HG02763 (cell line): Measurements from ENCODE around the gene PCSK9.
"Not testable (repeated sequence)": the region's sequence is repeated elsewhere in the genome, so short reads cannot be mapped to it uniquely, and the experiment has no call there.

Experiments used
- ATAC-seq: cut with Tn5 transposase; IDR thresholded peaks from one replicate; pipeline ENCODE4 v1.9.1; 2021; ENCODE audit warnings: mild to moderate bottlenecking, moderate library complexity; ENCODE audit not compliant: unreplicated experiment

The PCSK9 gene

DNA sequence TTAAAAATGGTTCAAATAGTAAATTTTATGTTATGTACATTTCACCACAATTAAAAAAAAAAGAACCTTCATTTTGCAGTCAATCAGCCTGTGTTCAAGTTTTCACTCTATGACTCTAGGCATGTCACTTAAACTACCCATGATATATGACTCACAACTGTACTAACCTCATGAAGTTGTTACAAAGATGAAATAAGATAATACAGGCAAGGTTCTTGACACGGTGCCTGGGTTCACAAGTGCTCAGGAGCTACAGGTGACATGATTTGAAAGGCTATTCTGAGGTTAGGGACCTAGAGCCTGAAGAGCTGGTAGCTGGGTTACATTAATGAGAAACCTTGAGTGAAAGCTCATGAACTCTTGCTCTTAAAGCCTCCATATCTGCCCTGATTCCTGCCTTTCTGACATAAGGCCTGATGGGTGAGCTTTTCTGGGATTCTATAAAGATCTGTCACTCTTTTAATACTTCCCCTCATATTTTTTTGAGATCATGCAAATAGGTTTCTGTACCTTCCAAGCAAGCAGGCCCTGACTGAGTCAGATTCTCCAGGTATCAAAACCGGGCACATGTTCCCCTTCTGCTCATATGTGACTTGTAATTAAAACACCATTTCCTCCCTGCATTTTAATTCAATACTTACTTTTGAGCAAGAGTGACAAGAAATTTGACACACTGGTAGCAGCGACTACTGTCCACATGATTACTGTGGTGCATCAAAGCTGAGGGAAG is 34.0 kb downstream of the PCSK9 start:
- ATAC-seq = no peak

DNA sequence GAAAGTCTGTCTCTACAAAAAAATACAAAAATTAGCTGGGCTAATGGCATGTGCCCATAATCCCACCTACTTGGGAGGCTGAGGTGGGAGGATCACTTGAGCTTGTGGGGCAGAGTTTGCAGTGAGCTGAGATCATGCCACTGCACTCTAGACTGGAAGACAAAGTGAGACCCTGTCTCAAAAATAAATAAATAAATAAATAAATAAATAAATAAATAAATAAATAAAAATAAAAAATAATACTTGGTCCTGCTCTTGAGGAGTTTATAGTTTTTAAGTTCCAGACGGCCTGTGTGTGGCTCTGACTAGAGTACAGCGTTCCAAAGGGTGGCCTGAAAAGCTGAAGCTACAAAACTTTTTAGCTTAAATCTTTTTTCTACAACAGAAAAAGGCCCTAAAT is 35.1 kb downstream of the PCSK9 start:
- ATAC-seq = no peak

DNA sequence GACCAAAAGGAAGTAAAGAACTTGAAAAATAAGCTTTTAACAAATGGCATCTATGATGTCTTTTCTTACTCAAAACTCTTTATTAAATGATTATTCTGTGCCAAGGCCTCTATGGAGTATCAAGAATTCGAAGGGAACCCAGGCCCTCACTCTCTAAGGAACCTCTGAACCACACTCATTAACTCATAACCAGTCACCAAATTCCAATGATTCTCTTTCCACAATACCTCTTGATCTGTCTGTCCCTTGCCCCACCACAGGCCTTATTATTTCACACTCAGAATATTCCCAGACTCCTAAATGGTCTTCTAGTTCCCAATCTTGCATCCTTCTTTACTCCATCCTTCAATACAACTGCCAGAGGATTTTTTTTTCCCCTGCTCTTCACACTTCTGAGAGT is 37.0 kb downstream of the PCSK9 start:
- ATAC-seq = no peak

DNA sequence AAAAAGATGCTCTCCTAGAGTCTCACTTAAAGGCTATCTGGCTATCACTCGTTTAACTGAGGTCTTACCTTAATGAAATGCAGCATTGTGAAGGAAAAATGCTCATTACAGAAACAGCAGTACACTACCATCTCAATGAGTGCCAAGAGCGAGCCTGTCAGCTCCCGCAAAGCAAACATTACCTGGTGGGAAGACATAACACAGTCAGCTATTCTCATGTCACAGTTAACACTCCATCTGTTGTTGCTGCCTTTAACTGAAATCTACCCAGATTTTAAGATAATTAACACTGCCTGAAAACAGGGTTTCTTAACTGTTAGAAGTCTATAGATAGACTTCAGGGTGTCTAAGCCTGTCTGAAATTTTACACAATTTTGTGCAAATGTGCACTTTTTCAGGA is 39.1 kb downstream of the PCSK9 start:
- no peak for ATAC-seq

DNA sequence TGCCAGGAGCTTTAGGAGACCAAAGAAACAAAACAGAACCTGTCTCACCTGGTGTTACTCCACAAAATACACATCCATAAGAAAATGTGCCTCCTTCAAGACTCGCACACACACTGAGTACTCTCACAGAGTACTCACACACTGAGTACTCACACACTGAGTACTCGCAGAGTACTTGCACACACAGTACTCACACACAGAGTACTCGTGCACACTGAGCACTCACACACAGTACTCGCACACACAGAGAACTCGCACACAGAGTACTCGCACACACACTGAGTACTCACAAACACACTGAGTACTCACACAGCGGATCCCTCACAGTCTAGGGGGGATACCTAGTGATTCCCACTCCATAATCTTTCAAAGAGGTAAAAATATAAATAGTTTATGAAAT is 40.3 kb downstream of the PCSK9 start:
- ATAC-seq = no peak

DNA sequence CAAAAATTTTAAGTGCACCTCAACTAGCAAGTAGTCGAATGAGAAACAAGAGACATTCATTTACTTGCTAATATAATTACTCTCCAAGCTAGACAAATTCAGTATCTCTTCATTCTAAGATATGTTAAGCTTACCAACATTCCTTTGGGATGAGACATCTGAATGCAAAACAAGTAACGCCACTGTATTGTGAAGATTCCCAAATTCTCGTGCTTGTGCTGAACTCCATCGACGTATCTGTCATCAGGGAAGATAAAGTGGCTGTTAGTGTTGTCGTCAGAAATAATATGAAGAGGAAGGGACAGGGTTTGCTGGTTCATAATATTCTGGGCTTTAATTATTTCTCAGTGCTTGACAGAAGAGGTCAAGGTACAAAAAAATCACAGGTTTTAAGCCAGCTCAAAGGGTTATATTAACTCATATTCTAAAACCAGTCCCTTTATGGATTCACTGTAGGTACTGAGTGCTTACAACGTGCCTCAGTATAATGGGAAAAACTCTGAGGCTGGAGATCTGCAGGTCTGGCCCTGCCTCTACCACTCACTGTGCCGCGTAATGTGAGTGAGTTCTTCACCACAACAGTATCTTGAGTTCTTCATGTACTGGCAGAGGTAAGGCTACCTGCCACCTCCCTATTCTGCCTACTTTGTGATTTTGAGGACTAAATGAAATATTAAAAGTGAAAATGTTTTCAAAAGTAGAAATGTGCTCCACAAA is 42.0 kb downstream of the PCSK9 start:
- ATAC-seq = no peak

DNA sequence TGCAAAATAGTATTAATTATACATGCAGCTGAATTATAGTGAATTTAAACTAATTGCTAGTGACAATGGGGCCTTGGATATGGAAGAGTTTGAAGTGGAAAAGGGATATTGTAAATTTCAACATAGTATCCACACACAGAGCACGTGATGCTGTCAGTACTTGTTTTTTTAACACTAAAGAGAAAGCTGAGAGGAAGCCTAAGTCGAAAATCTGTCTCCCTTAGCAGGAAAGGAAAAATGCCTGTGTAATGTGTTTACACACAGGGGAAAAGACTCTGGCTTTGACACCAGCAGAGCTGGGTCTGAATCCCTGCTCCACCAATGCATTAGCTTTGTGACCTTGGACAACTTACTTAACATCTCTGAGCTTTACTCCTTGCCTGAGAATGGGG is 42.6 kb downstream of the PCSK9 start:
- ATAC-seq = no peak

DNA sequence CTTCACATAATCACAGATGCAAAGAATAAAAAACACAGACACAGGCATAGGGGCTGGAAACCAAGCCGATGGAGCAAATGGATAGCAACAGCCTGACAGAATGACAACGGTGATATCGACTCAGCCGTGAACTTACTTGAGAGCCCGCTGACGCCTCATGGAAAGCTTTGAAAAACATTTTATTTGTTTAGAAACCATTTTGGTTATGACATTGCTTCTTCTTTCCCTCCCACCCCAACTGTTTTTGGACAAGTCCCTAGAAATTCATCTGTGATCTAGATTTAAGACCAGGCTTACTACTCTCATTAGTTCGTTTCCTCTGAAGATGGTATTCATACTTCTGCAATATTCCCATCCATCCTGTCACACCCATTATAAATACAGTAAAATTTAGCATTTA is 44.9 kb downstream of the PCSK9 start:
- ATAC-seq = no peak

DNA sequence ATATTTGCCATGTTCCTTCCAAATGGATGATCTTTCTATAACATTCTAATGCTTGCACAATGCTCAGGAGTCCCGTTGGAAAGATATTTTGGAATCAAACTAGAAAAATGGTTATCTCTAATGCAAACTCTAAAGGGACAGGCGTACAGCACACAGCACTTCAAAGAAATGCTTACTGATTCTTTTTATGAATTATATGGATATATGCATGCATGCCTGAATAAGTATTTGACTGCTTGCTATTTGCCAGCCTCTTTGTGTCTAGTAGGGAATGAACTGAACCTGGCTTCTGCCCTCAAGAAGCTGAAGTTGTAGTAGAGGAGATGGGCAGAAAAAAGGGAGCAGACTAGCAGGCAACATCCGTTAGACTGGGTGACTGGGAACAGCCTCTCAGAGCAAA is 48.1 kb downstream of the PCSK9 start:
- no peak for ATAC-seq

DNA sequence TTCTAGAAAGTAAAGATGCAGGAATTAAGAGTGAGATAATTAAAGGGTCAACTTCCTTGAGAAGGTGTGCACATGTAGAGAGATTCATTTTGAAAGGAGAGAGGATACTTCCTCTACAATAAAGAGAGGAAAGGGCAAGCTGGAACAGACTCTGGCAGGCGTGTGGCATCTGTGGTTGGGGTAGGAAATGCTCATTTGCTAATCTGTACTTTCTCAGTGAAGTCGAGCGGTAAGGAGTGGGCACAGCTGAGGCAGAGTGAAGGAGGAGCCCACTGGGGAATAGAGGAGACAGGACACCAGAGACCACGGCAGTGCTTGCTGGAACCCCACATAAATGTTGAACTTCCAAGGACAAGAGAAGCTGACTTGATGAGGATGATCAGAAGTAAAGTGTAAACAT is 49.1 kb downstream of the PCSK9 start:
- ATAC-seq = no peak

DNA sequence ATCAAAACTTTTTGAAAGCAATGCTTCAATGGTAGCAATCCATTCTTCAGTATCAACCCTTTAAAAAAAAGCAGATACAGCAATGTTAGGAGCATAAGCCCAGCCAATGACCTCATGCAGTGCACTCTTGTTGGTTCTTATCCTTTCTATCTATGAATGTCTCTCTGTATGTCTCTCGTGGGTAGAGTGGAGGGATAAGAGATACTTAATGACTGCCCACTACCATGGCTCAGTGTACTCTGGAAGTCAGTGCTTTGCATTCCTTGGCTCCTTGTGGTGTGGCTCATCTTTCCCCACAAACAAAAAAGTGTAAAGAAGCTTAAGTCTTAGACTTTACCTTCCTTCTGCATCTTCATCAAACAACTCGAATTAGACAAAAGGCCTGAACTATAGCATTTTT is 50.3 kb downstream of the PCSK9 start:
- ATAC-seq = no peak

DNA sequence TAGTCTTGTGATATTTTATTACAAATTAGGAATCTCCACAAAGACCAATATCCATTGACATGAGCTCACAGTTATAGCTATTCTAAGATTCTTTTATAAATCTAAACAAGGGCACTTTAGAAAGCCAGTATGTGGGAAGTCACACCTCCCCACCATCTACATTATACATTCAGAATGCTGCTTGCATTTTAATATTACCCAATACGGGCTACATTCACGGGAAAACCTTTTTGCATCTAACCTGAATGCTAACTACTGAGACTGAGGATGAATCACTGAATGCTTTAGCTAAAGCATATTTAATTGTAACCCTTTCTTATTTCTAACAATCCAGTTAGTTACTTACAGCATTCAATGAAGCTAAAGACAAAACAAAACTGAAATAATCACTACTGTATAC is 53.1 kb downstream of the PCSK9 start:
- ATAC-seq = no peak

DNA sequence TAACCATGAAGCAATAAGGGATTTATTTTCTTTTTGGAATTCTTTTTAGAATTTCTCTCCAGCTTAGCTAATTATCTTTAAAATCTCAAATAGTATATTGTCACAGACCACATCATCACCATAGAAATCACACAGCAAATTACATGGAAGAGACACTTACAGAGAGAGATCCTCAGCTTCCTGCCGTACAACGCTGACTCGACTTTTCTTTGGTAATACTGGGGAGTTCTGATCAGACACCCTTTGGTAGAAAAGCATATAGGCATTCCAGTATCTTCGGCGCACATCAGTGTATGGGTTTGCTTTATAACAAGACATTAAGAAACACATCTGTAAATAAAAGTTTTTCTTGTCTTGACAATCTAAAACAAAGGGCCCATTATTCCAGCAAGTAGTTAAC is 55.7 kb downstream of the PCSK9 start:
- no peak for ATAC-seq

DNA sequence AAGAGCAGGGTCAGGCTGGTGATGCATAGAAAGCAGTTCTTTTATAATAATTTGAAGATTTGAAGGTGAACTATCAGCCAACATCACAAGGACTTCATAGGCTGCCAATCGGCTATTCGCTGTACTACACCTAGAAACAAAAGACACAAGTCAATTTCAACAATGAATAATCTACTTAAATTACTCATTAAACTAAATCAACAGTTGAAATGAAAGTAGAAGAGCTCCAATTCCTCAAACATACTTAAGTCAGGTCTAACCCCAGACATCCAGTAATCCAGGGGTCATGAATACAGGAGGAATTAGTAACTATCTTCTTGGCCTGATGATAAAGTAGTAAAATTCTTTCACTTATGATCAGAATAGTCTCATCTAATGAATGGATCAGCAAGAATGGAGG is 64.5 kb downstream of the PCSK9 start:
- no peak for ATAC-seq

DNA sequence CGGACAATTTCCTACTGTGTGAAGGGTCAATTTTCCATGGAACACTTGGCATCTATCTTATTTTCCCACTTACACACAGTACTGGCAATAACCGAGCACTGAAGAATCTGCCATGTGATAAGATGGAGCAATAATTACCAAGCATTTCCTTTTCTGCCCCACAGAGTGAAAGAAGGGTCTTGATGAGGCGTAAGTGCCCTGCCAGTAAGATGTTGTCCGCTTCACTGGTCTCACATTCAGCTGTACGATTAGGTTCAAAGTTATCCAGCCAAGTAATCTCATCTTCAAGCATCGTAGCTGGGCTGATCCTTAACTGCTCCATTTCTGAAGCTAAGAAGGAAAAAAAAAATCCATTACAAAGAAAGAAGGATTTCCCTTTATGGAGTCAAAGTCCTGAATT is 67.8 kb downstream of the PCSK9 start:
- no peak for ATAC-seq

DNA sequence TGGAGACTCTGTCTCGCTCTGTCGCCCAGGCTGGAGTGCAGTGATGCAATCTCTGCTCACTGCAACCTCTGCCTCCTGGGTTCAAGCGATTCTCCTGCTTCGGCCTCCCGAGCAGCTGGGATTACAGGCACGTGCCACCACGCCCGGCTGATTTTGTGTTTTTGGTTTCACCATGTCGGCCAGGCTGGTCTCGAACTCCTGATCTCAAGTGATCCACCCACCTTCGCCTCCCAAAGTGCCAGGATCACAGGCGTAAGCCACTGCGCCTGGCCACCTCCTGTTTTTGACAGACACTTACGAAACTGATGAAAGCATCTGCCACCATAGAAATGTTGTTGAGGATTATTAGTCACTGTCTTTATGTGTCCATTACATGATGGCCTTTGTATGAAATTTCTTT is 69.7 kb downstream of the PCSK9 start:
- not testable (repeated sequence) for ATAC-seq
